Body of pancreas (tissue), 4 donors: ENCODE data around the gene B3GALNT2. TPM values are rescaled to one million over a fixed set of nuclear protein-coding genes. Genes with fewer than 3 reads are reported as not detected.
"Not testable (repeated sequence)": the region's sequence is repeated elsewhere in the genome, so short reads cannot be mapped to it uniquely, and the experiment has no call there.

Source experiments
- ATAC-seq: fragments of 150-250 bp; one replicate; pipeline ENCODE4 v1.9.1; 2016
- DNase-seq, 4 donors: peaks; one replicate each; pipeline ENCODE4 v3.0.0-alpha.2; 2019
- H3K27ac ChIP-seq, 4 donors: fragments of 200-600 bp; sonication (generic); 1 replicate in 3 of 4; 2 replicates in 1 of 4; pipeline versions ENCODE4 v1.5.1 to v1.6.1; 2016 to 2019; ENCODE audit warnings: mild to moderate bottlenecking in 1 of 4, mixed read lengths in 1 of 4, moderate library complexity in 1 of 4
- H3K27me3 ChIP-seq, 2 donors: fragments of 200-600 bp; sonication (generic); one replicate each; pipeline ENCODE4 v1.6.0; 2016; ENCODE audit warnings: mild to moderate bottlenecking in 1 of 2
- H3K36me3 ChIP-seq, 2 donors: fragments of 200-600 bp; sonication (generic); replicated peaks in 1 of 2; 2 replicates each; pipeline ENCODE4 v1.5.1; 2016; ENCODE audit warnings: low read depth in 2 of 2; ENCODE audit not compliant: insufficient read depth in 1 of 2
- H3K4me1 ChIP-seq: fragments of 200-600 bp; sonication (generic); one replicate; pipeline ENCODE4 v1.6.0; 2016
- H3K4me3 ChIP-seq, 2 donors: fragments of 200-600 bp; sonication (generic); 1 replicate in 1 of 2; 2 replicates in 1 of 2; pipeline ENCODE4 v1.5.1; 2016 to 2019
- H3K9me3 ChIP-seq, 3 donors: fragments of 200-600 bp; sonication (generic); 1 replicate in 2 of 3; 2 replicates in 1 of 3; pipeline ENCODE4 v1.5.1; 2016
- POLR2A ChIP-seq, 3 donors: fragments of 450-650 bp; IDR thresholded peaks; one replicate each; pipeline ENCODE4 v1.6.1; 2016; ENCODE audit warnings: antibody characterized with exemption in 3 of 3, mild to moderate bottlenecking in 2 of 3
- WGBS, 2 donors: methylation state at CpG; one replicate each; pipeline ENCODE4 v1.1.5; 2017; 5-methylcytosine and 5-hydroxymethylcytosine counted together
- intact Hi-C: fragments of 100-400 bp; cut with DNase I; formaldehyde crosslinking; loops from one replicate; pipeline ENCODE4 v1.15.1; 2023
- total RNA-seq, 2 donors: library from RNA; depleted of rRNA; stranded (reverse); fragments of >200 nt; gene quantifications; one replicate each; pipeline ENCODE4 v1.1.0, GENCODE V29; 2016
- TF ChIP-seq, protein P1 (sequence below), 7 experiments: fragments of 450-650 bp in 4 of 7; fragments of 200-600 bp in 3 of 7; sonication (generic) in 3 of 7; IDR thresholded peaks; one replicate each; pipeline ENCODE4 v1.5.1; 2016 to 2019; ENCODE audit warnings: antibody characterized with exemption in 7 of 7

Gene B3GALNT2
- total RNA-seq, 2 donors from 2014 or later, result 33.6 to 52.9 TPM

DNA sequence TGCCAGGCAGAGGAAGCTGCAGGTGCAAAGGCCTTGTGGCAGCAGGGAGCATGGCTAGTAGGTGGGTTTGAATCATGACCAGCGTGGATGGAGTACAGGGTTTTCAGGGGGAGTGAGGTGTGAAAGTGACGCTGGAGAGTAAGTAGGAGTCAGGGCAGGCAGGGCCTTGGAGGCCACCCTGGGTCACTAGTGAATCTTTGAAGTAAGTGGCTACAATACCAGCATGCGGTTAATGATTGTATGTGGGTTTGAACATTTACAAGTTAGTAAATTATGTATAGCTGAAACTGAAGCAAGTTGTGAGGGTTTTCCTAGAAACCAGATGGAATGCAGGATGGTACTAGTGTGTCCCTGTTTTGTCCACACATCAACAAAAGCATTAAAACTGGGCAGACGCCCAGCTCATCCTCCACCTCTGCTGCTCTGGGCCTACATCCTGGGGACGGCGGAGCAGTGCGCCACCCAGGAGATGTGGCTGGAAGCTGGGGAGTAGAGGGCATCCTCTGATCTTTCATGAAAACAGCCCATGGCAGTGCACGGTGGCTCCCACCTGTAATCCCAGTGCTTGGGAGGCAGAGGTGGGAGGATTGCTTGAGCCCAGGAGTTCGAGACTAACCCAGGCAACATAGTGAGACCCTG is 41.2 kb upstream of the B3GALNT2 start:
- no peaks in the 10 kb centered on the region for H3K9me3 ChIP-seq
- intact Hi-C loops, result no loop called here
- no peak overlapping the region for H3K27ac ChIP-seq
- ATAC-seq (no peak), DNase-seq (no peak)
- 83 to 91% methylated on average over 9 of the region's 9 CpGs for WGBS, 2 donors
- no peaks in the 10 kb centered on the region for H3K36me3 ChIP-seq
- no peak for TF ChIP-seq POLR2A (IDR thresholded peaks at IDR 0.05)
- TF ChIP-seq, protein P1, sequence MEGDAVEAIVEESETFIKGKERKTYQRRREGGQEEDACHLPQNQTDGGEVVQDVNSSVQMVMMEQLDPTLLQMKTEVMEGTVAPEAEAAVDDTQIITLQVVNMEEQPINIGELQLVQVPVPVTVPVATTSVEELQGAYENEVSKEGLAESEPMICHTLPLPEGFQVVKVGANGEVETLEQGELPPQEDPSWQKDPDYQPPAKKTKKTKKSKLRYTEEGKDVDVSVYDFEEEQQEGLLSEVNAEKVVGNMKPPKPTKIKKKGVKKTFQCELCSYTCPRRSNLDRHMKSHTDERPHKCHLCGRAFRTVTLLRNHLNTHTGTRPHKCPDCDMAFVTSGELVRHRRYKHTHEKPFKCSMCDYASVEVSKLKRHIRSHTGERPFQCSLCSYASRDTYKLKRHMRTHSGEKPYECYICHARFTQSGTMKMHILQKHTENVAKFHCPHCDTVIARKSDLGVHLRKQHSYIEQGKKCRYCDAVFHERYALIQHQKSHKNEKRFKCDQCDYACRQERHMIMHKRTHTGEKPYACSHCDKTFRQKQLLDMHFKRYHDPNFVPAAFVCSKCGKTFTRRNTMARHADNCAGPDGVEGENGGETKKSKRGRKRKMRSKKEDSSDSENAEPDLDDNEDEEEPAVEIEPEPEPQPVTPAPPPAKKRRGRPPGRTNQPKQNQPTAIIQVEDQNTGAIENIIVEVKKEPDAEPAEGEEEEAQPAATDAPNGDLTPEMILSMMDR (IDR thresholded peaks at IDR 0.05), result no peak
- no peaks in the 10 kb centered on the region for H3K27me3 ChIP-seq
- no peaks in the 10 kb centered on the region for H3K4me1 ChIP-seq
- no peak overlapping the region for H3K4me3 ChIP-seq

DNA sequence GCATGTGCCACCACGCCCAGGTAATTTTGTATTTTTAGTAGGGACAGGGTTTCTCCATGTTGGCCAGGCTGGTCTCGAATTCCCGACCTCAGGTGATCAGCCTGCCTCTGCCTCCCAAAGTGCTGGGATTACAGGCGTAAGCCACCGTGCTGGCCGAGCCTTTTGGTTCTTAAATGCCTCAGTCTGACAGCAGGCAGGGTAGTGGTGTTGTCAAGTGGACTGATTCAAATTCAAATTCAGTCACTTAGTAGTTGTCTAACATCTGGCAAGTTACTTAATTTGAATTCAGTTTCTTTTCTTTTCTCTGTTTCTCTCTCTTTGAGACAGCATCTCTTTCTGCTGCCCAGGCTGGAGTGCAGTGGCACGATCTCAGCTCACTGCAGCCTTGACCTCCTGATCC is 38.6 kb upstream of the B3GALNT2 start:
- H3K36me3 ChIP-seq, H3K4me3 ChIP-seq, H3K4me1 ChIP-seq, H3K27me3 ChIP-seq, ATAC-seq, H3K9me3 ChIP-seq, intact Hi-C loops, H3K27ac ChIP-seq, DNase-seq: not testable (repeated sequence)
- 52 to 81% methylated on average over 6 to 7 of the region's 7 CpGs for WGBS, 2 donors

DNA sequence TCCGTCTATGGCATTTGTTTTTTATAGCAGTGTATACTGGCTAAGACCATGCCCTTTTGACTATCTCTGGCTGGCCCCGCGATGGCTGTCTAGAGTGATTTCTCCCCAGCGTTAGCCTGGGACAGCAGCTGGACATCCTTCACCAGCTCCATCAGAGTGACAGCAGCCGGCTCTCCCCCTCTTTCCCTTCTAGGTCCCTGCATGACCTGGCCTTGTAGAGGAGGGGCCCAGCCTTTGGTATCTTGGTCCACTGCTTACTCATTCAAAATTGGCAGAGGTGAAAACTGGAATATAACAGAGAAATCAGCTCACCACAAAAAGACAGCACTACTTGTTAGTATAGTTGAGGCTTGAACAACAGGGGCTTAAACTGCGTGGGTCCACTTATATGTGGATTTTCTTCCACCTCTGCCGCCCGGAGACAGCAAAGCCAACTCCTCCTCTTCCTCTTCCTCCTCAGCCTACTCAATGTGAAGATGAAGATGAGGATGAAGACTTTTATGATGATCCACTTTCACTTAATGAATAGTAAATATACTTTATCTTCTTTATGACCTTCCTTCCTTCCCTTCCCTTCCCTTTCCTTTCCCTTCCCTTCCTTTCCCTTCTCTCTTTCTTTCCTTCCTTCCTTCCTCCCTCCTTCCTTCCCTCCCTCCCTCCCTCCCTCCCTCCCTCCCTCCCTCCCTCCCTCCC is 29.4 kb upstream of the B3GALNT2 start:
- intact Hi-C loops, result no loop called here
- Histone ChIP-seq H3K27ac (no peak overlapping the region), H3K36me3 (no peaks in the 10 kb centered on the region), H3K4me1 (no peaks in the 10 kb centered on the region), H3K27me3 (no peaks in the 10 kb centered on the region), H3K9me3 (no peaks in the 10 kb centered on the region), H3K4me3 (no peak overlapping the region)
- ATAC-seq (no peak), DNase-seq (no peak)
- WGBS, 2 donors, result 62 to 80% methylated on average over 8 of the region's 8 CpGs
- TF ChIP-seq, protein P1 (IDR thresholded peaks at IDR 0.05), result no peak
- TF ChIP-seq POLR2A (IDR thresholded peaks at IDR 0.05), result no peak

DNA sequence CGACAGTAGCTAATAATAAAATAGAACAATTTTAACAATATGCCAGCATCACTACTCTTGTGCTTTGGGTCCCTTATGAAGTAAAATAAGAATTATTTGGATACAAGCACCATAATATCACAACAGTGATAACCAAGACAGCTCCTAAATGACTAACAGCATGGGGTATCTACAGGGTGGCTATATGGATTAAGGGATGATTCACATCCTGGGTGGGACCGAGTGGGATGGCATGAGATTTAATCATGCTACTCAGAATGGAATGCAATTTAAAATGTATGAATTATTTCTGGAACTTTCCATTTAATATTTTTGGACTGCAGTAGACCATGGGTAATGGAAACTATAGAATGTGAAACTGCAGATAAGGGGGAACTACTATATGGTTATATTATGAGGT is 28.1 kb upstream of the B3GALNT2 start:
- H3K4me3 ChIP-seq, result no peak overlapping the region
- H3K4me1 ChIP-seq, result no peaks in the 10 kb centered on the region
- H3K27ac ChIP-seq, result no peak overlapping the region
- intact Hi-C loops, result no loop called here
- no peak for ATAC-seq
- H3K36me3 ChIP-seq, result no peaks in the 10 kb centered on the region
- H3K27me3 ChIP-seq, result no peaks in the 10 kb centered on the region
- WGBS, 2 donors, result 77 to 78% methylated on average over 2 of the region's 2 CpGs
- H3K9me3 ChIP-seq, result no peaks in the 10 kb centered on the region
- TF ChIP-seq, protein P1 (IDR thresholded peaks at IDR 0.05), result no peak
- no peak for TF ChIP-seq POLR2A (IDR thresholded peaks at IDR 0.05)
- DNase-seq, result no peak

DNA sequence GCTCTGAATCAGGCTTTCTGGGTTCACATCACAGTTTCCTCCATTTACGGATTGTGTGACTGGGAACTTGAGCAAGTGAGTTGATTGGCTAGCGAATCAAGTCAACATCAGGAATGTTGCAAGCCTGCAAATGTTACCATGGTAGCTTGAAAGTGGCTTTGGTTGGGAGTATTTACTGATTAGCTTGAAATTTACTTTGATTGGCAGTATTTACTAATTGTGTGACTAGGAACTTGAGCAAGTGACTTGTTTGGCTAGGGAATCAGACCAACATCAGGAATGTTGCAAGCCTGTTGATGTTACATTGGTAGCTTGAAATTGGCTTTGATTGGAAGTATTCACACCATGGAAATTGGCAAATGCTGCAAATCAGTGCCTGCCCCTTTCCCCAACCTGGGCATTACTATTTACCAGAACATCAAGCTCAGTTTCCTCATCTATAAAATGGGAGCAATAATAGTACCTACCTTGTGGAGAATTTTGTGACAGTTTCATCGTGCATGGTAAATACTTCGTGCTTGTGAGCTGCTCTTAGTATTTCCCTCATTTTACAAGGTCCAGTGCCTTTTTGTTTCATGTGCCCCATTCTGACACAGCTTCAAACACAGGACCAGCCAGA is 23.1 kb upstream of the B3GALNT2 start:
- ATAC-seq, result peak; percentile 87
- DNase-seq, result peak in 1 of 4 donors; percentile 47
- intact Hi-C loops, result no loop called here
- H3K9me3 ChIP-seq, result no peaks in the 10 kb centered on the region
- TF ChIP-seq POLR2A (IDR thresholded peaks at IDR 0.05), result no peak
- TF ChIP-seq, protein P1 (IDR thresholded peaks at IDR 0.05), result no peak
- no peak overlapping the region for H3K27ac ChIP-seq
- no peaks in the 10 kb centered on the region for H3K27me3 ChIP-seq
- no peaks in the 10 kb centered on the region for H3K4me1 ChIP-seq
- H3K4me3 ChIP-seq, result no peak overlapping the region
- WGBS, 2 donors, result 55 to 60% methylated on average over 4 of the region's 4 CpGs
- H3K36me3 ChIP-seq, result no peaks in the 10 kb centered on the region
